ENCODE measurements around the gene NCAN. TPM values are rescaled to one million over a fixed set of nuclear protein-coding genes. Genes with fewer than 3 reads are reported as not detected.

Gene NCAN
- total and polyA plus RNA-seq, 8 donors: 0.04 to 0.13 (median 0.06) TPM; not detected in 3

- TF ChIP-seq CTCF (IDR thresholded peaks at IDR 0.05): no peak
- no peak for ATAC-seq
- intact Hi-C loops (cut with DNase I): no loop called here
- no peak for FAIRE-seq
- WGBS, 2 donors: 46 to 52% methylated on average over 6 of the region's 6 CpGs
- no peaks in the 10 kb centered on the region for H3K36me3 ChIP-seq
- peaks cover 0 to 7% (median 0%) of the 10 kb centered on the region in 3 donors for H3K4me1 ChIP-seq
- no peak for DNase-seq
- H3K27ac ChIP-seq: no peak overlapping the region
- H3K27me3 ChIP-seq: no peaks in the 10 kb centered on the region
- H3K4me3 ChIP-seq: no peak overlapping the region
- no peaks in the 10 kb centered on the region for H3K9me3 ChIP-seq
These were observed 11.9 kb downstream of the NCAN start for GRCh38 chr19:19223636-19224035.

- ATAC-seq (no peak), DNase-seq (no peak), FAIRE-seq (no peak)
- Histone ChIP-seq H3K27ac (no peak overlapping the region), H3K4me3 (peak overlapping the region in 1 of 4 donors; percentile 47), H3K9me3 (no peaks in the 10 kb centered on the region), H3K27me3 (no peaks in the 10 kb centered on the region), H3K36me3 (no peaks in the 10 kb centered on the region), H3K4me1 (peaks cover 0 to 7% (median 0%) of the 10 kb centered on the region in 3 donors)
- no peak for TF ChIP-seq CTCF (IDR thresholded peaks at IDR 0.05)
- 66 to 69% methylated on average over 17 of the region's 17 CpGs for WGBS, 2 donors
- intact Hi-C loops (cut with DNase I): no loop called here
These were observed 12.5 kb downstream of the NCAN start for GRCh38 chr19:19224150-19224851.

DNA sequence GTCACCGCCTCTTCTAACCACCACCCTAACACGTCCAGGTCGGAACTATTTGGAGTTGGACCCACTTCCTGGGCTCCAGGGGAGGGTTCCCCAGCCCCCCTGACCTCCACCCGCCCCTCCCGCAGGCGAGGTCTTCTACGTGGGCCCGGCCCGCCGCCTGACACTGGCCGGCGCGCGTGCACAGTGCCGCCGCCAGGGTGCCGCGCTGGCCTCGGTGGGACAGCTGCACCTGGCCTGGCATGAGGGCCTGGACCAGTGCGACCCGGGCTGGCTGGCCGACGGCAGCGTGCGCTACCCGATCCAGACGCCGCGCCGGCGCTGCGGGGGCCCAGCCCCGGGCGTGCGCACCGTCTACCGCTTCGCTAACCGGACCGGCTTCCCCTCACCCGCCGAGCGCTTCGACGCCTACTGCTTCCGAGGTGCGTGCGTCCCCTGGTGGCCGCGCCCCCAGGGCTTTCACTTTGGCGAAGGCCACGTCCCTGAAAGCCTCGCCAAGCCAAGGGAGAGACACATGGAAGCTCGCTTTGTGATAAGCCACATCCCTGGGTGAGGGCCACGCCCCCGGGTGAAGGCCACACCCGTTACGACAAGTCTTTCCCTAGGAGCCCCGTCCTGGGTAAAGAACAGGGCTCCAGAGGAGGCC, 13.2 kb downstream of the NCAN start:
- FAIRE-seq: no peak
- Histone ChIP-seq H3K9me3 (no peaks in the 10 kb centered on the region), H3K36me3 (no peaks in the 10 kb centered on the region), H3K27ac (no peak overlapping the region), H3K4me3 (peak overlapping the region in 3 of 4 donors; percentile 5 to 47 (median 24)), H3K4me1 (peaks cover 0 to 7% (median 0%) of the 10 kb centered on the region in 3 donors), H3K27me3 (no peaks in the 10 kb centered on the region)
- WGBS, 2 donors: 2 to 3% methylated on average over 59 of the region's 59 CpGs
- intact Hi-C loops (cut with DNase I): no loop called here
- ATAC-seq: peak; percentile 86 to 93 (median 92)
- DNase-seq: peak; percentile 58 to 87 (median 72)
- TF ChIP-seq CTCF (IDR thresholded peaks at IDR 0.05): peak in 3 of 4 donors; percentile 18 to 39 (median 39)

GRCh38 chr19:19226204-19226603, 14.4 kb downstream of the NCAN start:
- TF ChIP-seq CTCF (IDR thresholded peaks at IDR 0.05): no peak
- DNase-seq (no peak), FAIRE-seq (no peak), ATAC-seq (no peak)
- H3K9me3 ChIP-seq: no peaks in the 10 kb centered on the region
- H3K4me3 ChIP-seq: no peak overlapping the region
- H3K27me3 ChIP-seq: no peaks in the 10 kb centered on the region
- no peaks in the 10 kb centered on the region for H3K36me3 ChIP-seq
- H3K4me1 ChIP-seq: peaks cover 0 to 7% (median 0%) of the 10 kb centered on the region in 3 donors
- WGBS, 2 donors: 74 to 81% methylated on average over 5 of the region's 5 CpGs
- intact Hi-C loops (cut with DNase I): no loop called here
- H3K27ac ChIP-seq: no peak overlapping the region

GRCh38 chr19:19226663-19227062, 14.9 kb downstream of the NCAN start:
- ATAC-seq: no peak
- H3K27ac ChIP-seq: no peak overlapping the region
- no peak for TF ChIP-seq CTCF (IDR thresholded peaks at IDR 0.05)
- H3K36me3 ChIP-seq: no peaks in the 10 kb centered on the region
- H3K27me3 ChIP-seq: no peaks in the 10 kb centered on the region
- H3K4me3 ChIP-seq: no peak overlapping the region
- peaks cover 0 to 7% (median 0%) of the 10 kb centered on the region in 3 donors for H3K4me1 ChIP-seq
- 52 to 54% methylated on average over 10 of the region's 10 CpGs for WGBS, 2 donors
- intact Hi-C loops (cut with DNase I): no loop called here
- no peak for FAIRE-seq
- H3K9me3 ChIP-seq: no peaks in the 10 kb centered on the region
- no peak for DNase-seq

Measured in pancreas (tissue), 10 donors.